Measurements from ENCODE around the gene RCOR1. TPM values are rescaled to one million over a fixed set of nuclear protein-coding genes. Genes with fewer than 3 reads are reported as not detected.

Gene RCOR1
- total and polyA plus RNA-seq, 2 of the 8 experiments (the other 6 are each of a cell fraction or from before 2014, with no cell fraction given): 12.3 to 26.3 TPM

DNA sequence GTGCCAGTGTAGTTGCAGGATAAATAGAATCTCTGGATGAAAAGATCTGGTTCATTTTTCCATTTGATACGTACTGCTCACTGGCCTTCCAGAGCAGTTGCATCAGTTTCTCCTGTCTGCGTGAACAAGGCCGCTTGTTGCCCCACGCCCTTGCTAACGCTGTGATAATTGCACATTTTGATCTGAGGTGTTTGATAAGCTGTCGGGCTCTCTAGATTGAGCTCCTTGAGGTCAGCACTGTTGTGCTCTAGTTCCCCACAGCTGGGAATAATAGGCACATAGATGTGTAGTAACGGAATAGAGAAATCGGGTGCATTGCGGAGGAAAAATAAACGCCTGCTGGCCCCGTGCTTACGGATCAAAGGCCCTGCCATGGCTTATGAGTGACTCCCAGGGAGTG is 142.0 kb downstream of the RCOR1 start:
- peaks cover 0 to 4% (median 0%) of the 10 kb centered on the region in 4 experiments; a peak in 2 of 7 replicates for H3K4me1 ChIP-seq (replicated peaks in 1 of 4; ENCODE audit: control insufficient read depth in 3 of 4, insufficient read depth in 4 of 4, low read length in 3 of 4)
- H4K91ac ChIP-seq (replicated peaks; ENCODE audit: insufficient read length, low read length): no peak overlapping the region
- H3K9me3 ChIP-seq (ENCODE audit: insufficient read depth in 2 of 2, low read depth in 1 of 2, low read length in 1 of 2): no peaks in the 10 kb centered on the region
- H2BK120ac ChIP-seq (replicated peaks; ENCODE audit: low read depth, low read length): no peak overlapping the region
- whole genome bisulfite sequencing, 2 experiments (ENCODE audit: extremely low coverage in 1 of 2, insufficient coverage in 1 of 2, insufficient read length in 1 of 2, insufficient replicate concordance in 2 of 2, low coverage in 1 of 2, low lambda C conversion rate in 2 of 2, missing lambda C conversion rate in 1 of 2): 90% methylated on average over 12 of the region's 12 CpGs; no CpG with 5 or more reads in 1 of the 2 experiments
- H3K27me3 ChIP-seq (replicated peaks in 1 of 4; ENCODE audit: control insufficient read depth in 3 of 4, extremely low read depth in 1 of 4, insufficient read depth in 3 of 4, low read length in 3 of 4): no peaks in the 10 kb centered on the region
- H2BK20ac ChIP-seq (ENCODE audit: low read length): no peak overlapping the region
- ChIA-PET CTCF (ENCODE audit: partially characterized antibody) (interaction anchor here (0.6 to 1.6 kb wide), 4 partner anchors 26 to 378 kb away, joined by 3 to 4 read pairs (median 4); no protein-coding TSS in a partner anchor), POLR2A (ENCODE audit: partially characterized antibody) (interaction anchor here (0.7 to 1.3 kb wide), 2 partner anchors 10 to 13 kb away, joined by 3 read pairs; no protein-coding TSS in a partner anchor)
- TF ChIP-seq ASH2L (IDR thresholded peaks at IDR 0.05; ENCODE audit: low read length): no peak
- no peak for TF ChIP-seq ZNF274 (IDR thresholded peaks at IDR 0.05; ENCODE audit: borderline replicate concordance, extremely low read depth, low read length)
- no peak for TF ChIP-seq ATF3 (IDR thresholded peaks at IDR 0.05; ENCODE audit: insufficient read depth, low read depth, low read length)
- TF ChIP-seq SIX5 (IDR thresholded peaks at IDR 0.05; ENCODE audit: low read depth, low read length): no peak
- no peak for TF ChIP-seq GTF2F1 (IDR thresholded peaks at IDR 0.05; ENCODE audit: borderline replicate concordance, low read depth, low read length)
- no peak for TF ChIP-seq CBX5 (IDR thresholded peaks at IDR 0.05; ENCODE audit: low read depth, low read length)
- TF ChIP-seq SUZ12 (IDR thresholded peaks at IDR 0.05; ENCODE audit: low read length): no peak
- no peak for TF ChIP-seq POLR2AphosphoS5 (IDR thresholded peaks at IDR 0.05; ENCODE audit: low read depth, low read length)
- no peak for TF ChIP-seq TBP (IDR thresholded peaks at IDR 0.05; ENCODE audit: low read depth, low read length)
- no peak for TF ChIP-seq KDM4A (IDR thresholded peaks at IDR 0.05; ENCODE audit: low read depth, low read length, severe bottlenecking)
- TF ChIP-seq TAF1 (IDR thresholded peaks at IDR 0.05; ENCODE audit: low read depth, low read length): no peak
- H3K9ac ChIP-seq (replicated peaks in 1 of 4; ENCODE audit: extremely low read depth in 1 of 4, low read depth in 3 of 4, low read length in 3 of 4): no peak overlapping the region
- H3K79me2 ChIP-seq (ENCODE audit: control insufficient read depth in 1 of 2, insufficient read depth in 2 of 2, low read length in 2 of 2): no peaks in the 10 kb centered on the region
- no peaks in the 10 kb centered on the region; a peak in 1 of 8 replicates for H3K36me3 ChIP-seq (ENCODE audit: control insufficient read depth in 2 of 4, insufficient read depth in 4 of 4, low read length in 3 of 4)
- no peak overlapping the region for H3K27ac ChIP-seq (ENCODE audit: low read depth, low read length)
- 0 out of 2 replicates have a peak, but pooled peaks cover 2% of the 10 kb centered on the region for H3K79me1 ChIP-seq (ENCODE audit: low read depth, low read length)
- no peak overlapping the region for H2AFZ ChIP-seq (ENCODE audit: low read length)
- no peak for DNase-seq (ENCODE audit: low read depth in 1 of 2, low spot score in 2 of 2)
- no peak overlapping the region for H3K4me3 ChIP-seq (ENCODE audit: extremely low read depth in 1 of 4, insufficient read depth in 2 of 4, low read depth in 3 of 4, low read length in 4 of 4)
- peaks cover 0 to 3% of the 10 kb centered on the region in 2 experiments for H4K20me1 ChIP-seq (replicated peaks in 1 of 2; ENCODE audit: control insufficient read depth in 1 of 2, insufficient read depth in 2 of 2, low read length in 2 of 2)
- H3K23ac ChIP-seq (ENCODE audit: insufficient read length): no peak overlapping the region
- no peak overlapping the region for H4K5ac ChIP-seq (ENCODE audit: insufficient read length, low read depth, low read length)
- H3K4me2 ChIP-seq (ENCODE audit: insufficient read depth in 1 of 2, low read depth in 2 of 2, low read length in 2 of 2): no peak overlapping the region
- H2BK12ac ChIP-seq (ENCODE audit: low read depth, low read length): no peak overlapping the region
- no peak overlapping the region for H3K18ac ChIP-seq (ENCODE audit: extremely low read depth, low read length)
- H2BK15ac ChIP-seq (ENCODE audit: low read length): no peak overlapping the region
- H4K8ac ChIP-seq (ENCODE audit: extremely low read depth, insufficient read depth, low read length): no peak overlapping the region; the same call in 1 of the 2 replicates
- no peak overlapping the region for H3K56ac ChIP-seq (replicated peaks; ENCODE audit: insufficient read length, low read depth, low read length)
- H2BK5ac ChIP-seq (ENCODE audit: low read depth, low read length): no peak overlapping the region
- H3K4ac ChIP-seq (replicated peaks; ENCODE audit: insufficient read length, low read depth, low read length): no peak overlapping the region
- no peaks in the 10 kb centered on the region for H3K23me2 ChIP-seq (ENCODE audit: low read depth, low read length)
- no peak for FAIRE-seq
- no peak overlapping the region for H3K14ac ChIP-seq (ENCODE audit: insufficient read length)
- H2AK5ac ChIP-seq (ENCODE audit: low read depth, low read length): no peak overlapping the region
